GM12865 (cell line): Measurements from ENCODE around the gene ASIC1.
"Not testable (repeated sequence)": the region's sequence is repeated elsewhere in the genome, so short reads cannot be mapped to it uniquely, and the experiment has no call there.

Experiments
- DNase-seq: peaks from one replicate; pipeline ENCODE4 v3.0.0; 2010; ENCODE audit warnings: low read depth
- H3K4me3 ChIP-seq: 2 replicates; pipeline ENCODE4 v1.5.1; 2011; ENCODE audit warnings: mild to moderate bottlenecking, low read depth, low read length, control low read depth
- TF ChIP-seq, protein P1 (sequence below): IDR thresholded peaks from 2 replicates; pipeline ENCODE4 v1.5.1; 2011; ENCODE audit warnings: low read length, control low read depth, low read depth, inconsistent platforms; ENCODE audit not compliant: insufficient read depth; ENCODE audit errors: missing control alignments

The ASIC1 gene

GRCh38 chr12:50026691-50027090 is 30.7 kb upstream of the ASIC1 start:
- TF ChIP-seq, protein P1, sequence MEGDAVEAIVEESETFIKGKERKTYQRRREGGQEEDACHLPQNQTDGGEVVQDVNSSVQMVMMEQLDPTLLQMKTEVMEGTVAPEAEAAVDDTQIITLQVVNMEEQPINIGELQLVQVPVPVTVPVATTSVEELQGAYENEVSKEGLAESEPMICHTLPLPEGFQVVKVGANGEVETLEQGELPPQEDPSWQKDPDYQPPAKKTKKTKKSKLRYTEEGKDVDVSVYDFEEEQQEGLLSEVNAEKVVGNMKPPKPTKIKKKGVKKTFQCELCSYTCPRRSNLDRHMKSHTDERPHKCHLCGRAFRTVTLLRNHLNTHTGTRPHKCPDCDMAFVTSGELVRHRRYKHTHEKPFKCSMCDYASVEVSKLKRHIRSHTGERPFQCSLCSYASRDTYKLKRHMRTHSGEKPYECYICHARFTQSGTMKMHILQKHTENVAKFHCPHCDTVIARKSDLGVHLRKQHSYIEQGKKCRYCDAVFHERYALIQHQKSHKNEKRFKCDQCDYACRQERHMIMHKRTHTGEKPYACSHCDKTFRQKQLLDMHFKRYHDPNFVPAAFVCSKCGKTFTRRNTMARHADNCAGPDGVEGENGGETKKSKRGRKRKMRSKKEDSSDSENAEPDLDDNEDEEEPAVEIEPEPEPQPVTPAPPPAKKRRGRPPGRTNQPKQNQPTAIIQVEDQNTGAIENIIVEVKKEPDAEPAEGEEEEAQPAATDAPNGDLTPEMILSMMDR, result no peak
- H3K4me3 ChIP-seq, result no peak overlapping the region
- no peak for DNase-seq

GRCh38 chr12:50030449-50030848 is 26.9 kb upstream of the ASIC1 start:
- not testable (repeated sequence) for H3K4me3 ChIP-seq, DNase-seq

DNA sequence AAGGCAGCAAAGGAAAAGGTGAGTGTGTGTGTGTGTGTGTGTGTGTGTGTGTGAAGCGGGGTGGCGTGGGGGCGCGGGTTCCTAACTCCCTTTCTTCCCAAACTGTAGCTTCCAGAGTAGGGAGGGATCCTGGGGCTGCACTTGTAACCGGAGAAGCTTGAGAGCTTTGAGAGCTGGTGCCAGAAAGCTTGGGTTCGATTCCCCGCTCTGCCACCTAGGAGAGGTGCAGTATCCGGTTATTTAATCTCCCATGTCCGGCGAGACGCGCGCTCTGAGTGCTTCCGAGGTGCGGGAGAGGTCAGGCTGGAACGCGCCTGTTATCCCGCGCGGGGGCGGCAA is 24.9 kb upstream of the ASIC1 start:
- TF ChIP-seq, protein P1, result no peak
- H3K4me3 ChIP-seq, result no peak overlapping the region
- DNase-seq, result no peak

DNA sequence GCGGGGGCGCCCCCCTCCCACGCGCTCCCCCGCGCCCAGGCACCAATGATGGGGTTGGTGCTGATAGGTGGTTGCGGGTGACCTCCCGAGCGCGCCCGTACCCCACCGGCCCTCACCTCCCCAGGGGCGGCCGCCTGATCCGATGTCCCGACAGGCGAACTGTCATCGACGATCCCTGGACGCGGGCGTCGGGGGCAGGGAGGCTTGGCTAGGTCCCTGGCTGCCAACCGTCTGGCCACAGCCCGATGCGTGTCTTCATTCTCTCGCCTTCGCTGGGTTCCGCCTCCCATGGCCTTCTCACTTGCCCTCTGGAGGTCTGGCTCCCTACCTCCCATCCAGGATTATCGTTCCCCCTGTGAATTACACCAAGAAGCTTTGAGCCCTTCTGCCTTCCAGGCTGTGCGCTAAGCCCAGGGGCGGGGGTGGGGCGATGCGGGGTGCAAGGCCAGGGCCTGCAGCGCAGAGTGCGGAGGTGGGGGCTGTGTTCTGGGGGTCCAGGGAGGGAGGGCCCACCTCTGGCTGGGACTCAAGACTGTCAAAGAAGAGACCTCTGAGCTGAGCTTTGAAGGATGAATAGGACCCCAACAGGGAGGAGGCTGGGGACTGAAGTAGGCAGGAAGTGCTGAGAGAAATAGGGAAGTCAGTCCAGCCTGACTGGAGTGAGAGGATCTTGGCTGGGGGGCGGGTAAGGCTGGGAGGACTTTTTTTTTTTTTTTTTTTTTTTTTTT is 24.4 kb upstream of the ASIC1 start:
- TF ChIP-seq, protein P1, result no peak

DNA sequence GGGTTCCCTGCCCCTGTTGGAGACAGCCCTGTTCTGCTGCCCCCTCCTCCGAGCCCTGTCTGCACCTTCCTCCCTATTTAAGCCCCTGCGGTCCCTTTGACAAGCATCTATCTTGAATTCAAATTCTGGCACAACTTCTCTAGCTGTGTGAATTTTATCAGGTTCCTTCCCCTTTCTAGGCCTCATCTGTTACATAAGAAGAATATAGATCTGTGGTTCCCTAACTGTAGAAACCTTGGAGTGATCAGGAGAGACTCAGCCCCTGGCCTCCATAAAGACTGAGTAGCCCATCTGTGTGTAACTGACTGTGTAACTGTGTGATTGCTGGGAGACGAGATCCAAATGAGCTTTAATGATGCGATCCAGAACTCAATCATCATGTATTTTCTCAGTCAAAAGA is 19.1 kb upstream of the ASIC1 start:
- no peak for DNase-seq
- no peak overlapping the region for H3K4me3 ChIP-seq
- TF ChIP-seq, protein P1, result no peak

More for the DNA sequence above, 24.4 kb upstream of the ASIC1 start:
- H3K4me3 ChIP-seq, result no peak overlapping the region
- no peak for DNase-seq

- H3K4me3 ChIP-seq, result no peak overlapping the region
- TF ChIP-seq, protein P1, result peak; percentile 93
- peak; percentile 86 for DNase-seq
Observed at GRCh38 chr12:50039151-50039835, 18.1 kb upstream of the ASIC1 start.

DNA sequence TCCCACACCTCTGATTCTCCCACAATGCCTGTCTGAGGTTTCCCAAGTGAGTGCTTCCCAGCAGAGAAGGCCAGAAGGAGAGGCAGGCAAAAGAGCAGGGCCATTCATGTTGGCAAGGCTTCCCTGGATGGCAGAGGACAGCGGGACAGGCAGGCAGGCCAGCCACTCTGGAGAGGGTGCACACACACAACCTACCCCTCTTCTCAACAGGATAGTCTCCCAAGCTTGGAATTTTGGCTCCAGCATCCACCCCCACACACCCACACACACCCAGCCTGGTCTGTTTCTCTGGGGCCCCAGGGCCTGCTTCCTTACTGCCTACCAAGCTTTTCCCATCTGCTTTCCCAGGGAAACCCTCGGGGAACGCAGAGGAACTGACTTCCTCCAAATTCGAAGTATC is 16.7 kb upstream of the ASIC1 start:
- DNase-seq, result no peak
- no peak overlapping the region for H3K4me3 ChIP-seq
- TF ChIP-seq, protein P1, result no peak
